IMR-90 (cell line): Measurements from ENCODE around the gene SLC4A5. TPM values are rescaled to one million over a fixed set of nuclear protein-coding genes. Genes with fewer than 3 reads are reported as not detected.

Source experiments
- ATAC-seq: fragments of 200-7000 bp; cut with Tn5 transposase; 2 replicates; pipeline ENCODE4 v1.9.1; 2020; ENCODE audit warnings: low read depth, mild to moderate bottlenecking, moderate library complexity
- BruUV-seq: library from RNA; stranded (reverse); fragments of 400-500 nt; replicated peaks from 2 replicates; lab custom pipeline; 2021; lab: Mats Ljungman, UMichigan
- CTCF ChIA-PET: fragments of 300-600 bp; formaldehyde crosslinking; extraction: SDS; loops from one replicate; lab custom pipeline; 2021; ENCODE audit warnings: antibody characterized with exemption; lab: Yijun Ruan, JAX
- POLR2A ChIA-PET: fragments of 300-600 bp; sonication (Branson Sonifier 250); formaldehyde crosslinking; loops from one replicate; lab custom pipeline; 2022; ENCODE audit warnings: antibody characterized with exemption; ENCODE audit not compliant: unreplicated experiment; lab: Charles Lee
- DNase-seq: peaks from one replicate; pipeline ENCODE4 v3.0.0; 2013
- H2AFZ ChIP-seq: replicated peaks from 2 replicates; pipeline ENCODE3; 2013; ENCODE audit warnings: low read length, mild to moderate bottlenecking; ENCODE audit not compliant: poor library complexity
- H2AK5ac ChIP-seq: 2 replicates; pipeline ENCODE4 v1.6.1; 2013; ENCODE audit warnings: low read depth, low read length, inconsistent platforms
- H2AK9ac ChIP-seq: replicated peaks from 2 replicates; pipeline ENCODE3; 2013; ENCODE audit warnings: mild to moderate bottlenecking, low read depth, low read length, moderate library complexity; ENCODE audit not compliant: poor library complexity
- H2BK120ac ChIP-seq: 2 replicates; pipeline ENCODE4 v1.6.1; 2013; ENCODE audit warnings: low read depth, low read length, inconsistent platforms
- H2BK15ac ChIP-seq: 3 replicates; pipeline ENCODE4 v1.6.1; 2013; ENCODE audit warnings: low read depth, low read length, inconsistent platforms
- H2BK20ac ChIP-seq: 2 replicates; pipeline ENCODE4 v1.6.1; 2013; ENCODE audit warnings: low read depth, mild to moderate bottlenecking, inconsistent platforms, low read length, moderate library complexity
- H2BK5ac ChIP-seq: 2 replicates; pipeline ENCODE4 v1.6.1; 2013; ENCODE audit warnings: mild to moderate bottlenecking, low read depth, low read length, inconsistent platforms; ENCODE audit not compliant: poor library complexity, severe bottlenecking
- H3K14ac ChIP-seq: replicated peaks from 2 replicates; pipeline ENCODE4 v1.6.1; 2013; ENCODE audit warnings: low read depth, low read length, inconsistent platforms
- H3K18ac ChIP-seq: 2 replicates; pipeline ENCODE4 v1.6.1; 2013; ENCODE audit warnings: low read depth, low read length, control low read depth
- H3K23ac ChIP-seq: 2 replicates; pipeline ENCODE4 v1.6.1; 2013; ENCODE audit warnings: low read depth, low read length, inconsistent platforms
- H3K27ac ChIP-seq: 2 replicates; pipeline ENCODE4 v1.5.1; 2013; ENCODE audit warnings: mild to moderate bottlenecking, control low read depth, low read length; ENCODE audit not compliant: insufficient read depth
- H3K27me3 ChIP-seq: 2 replicates; pipeline ENCODE4 v1.6.1; 2013; ENCODE audit warnings: low read length; ENCODE audit not compliant: control insufficient read depth, insufficient read depth
- H3K36me3 ChIP-seq: 2 replicates; pipeline ENCODE4 v1.6.1; 2013; ENCODE audit warnings: low read length, mixed read lengths; ENCODE audit not compliant: control insufficient read depth, insufficient read depth
- H3K4ac ChIP-seq: 2 replicates; pipeline ENCODE4 v1.6.1; 2013; ENCODE audit warnings: low read depth, low read length, inconsistent platforms
- H3K4me1 ChIP-seq: 2 replicates; pipeline ENCODE4 v1.6.1; 2013; ENCODE audit warnings: low read length, mixed read lengths; ENCODE audit not compliant: control insufficient read depth, insufficient read depth
- H3K4me2 ChIP-seq: 2 replicates; pipeline ENCODE4 v1.6.1; 2013; ENCODE audit warnings: low read depth, mild to moderate bottlenecking, control low read depth, low read length, moderate library complexity
- H3K4me3 ChIP-seq: 2 replicates; pipeline ENCODE4 v1.5.1; 2013; ENCODE audit warnings: low read depth, mild to moderate bottlenecking, control low read depth, low read length, moderate library complexity; ENCODE audit not compliant: insufficient read depth
- H3K56ac ChIP-seq: 2 replicates; pipeline ENCODE4 v1.6.1; 2013; ENCODE audit warnings: low read length, inconsistent platforms; ENCODE audit not compliant: insufficient read depth; ENCODE audit errors: extremely low read depth
- H3K79me1 ChIP-seq, 2 experiments: 2 replicates each; pipeline ENCODE4 v1.6.1; 2013; ENCODE audit warnings: low read length in 2 of 2, inconsistent platforms in 1 of 2, low read depth in 1 of 2
- H3K9ac ChIP-seq: 2 replicates; pipeline ENCODE4 v1.6.1; 2013; ENCODE audit warnings: low read depth, low read length, control low read depth
- H3K9me1 ChIP-seq: 2 replicates; pipeline ENCODE4 v1.6.1; 2013; ENCODE audit warnings: low read length, inconsistent platforms; ENCODE audit not compliant: insufficient read depth
- H3K9me3 ChIP-seq: 2 replicates; pipeline ENCODE4 v1.6.1; 2013; ENCODE audit warnings: low read length; ENCODE audit not compliant: control insufficient read depth, insufficient read depth
- H4K20me1 ChIP-seq: 2 replicates; pipeline ENCODE4 v1.6.1; 2013; ENCODE audit warnings: low read length, inconsistent platforms; ENCODE audit not compliant: insufficient read depth
- H4K5ac ChIP-seq: 2 replicates; pipeline ENCODE4 v1.6.1; 2013; ENCODE audit warnings: mild to moderate bottlenecking, low read depth, low read length, control low read depth
- H4K8ac ChIP-seq, 2 experiments: 2 replicates each; pipeline ENCODE4 v1.6.1; 2013; ENCODE audit warnings: low read depth in 2 of 2, low read length in 2 of 2, control low read depth in 1 of 2, inconsistent platforms in 1 of 2
- H4K91ac ChIP-seq: 2 replicates; pipeline ENCODE4 v1.6.1; 2013; ENCODE audit warnings: low read depth, low read length, inconsistent platforms; ENCODE audit not compliant: insufficient read depth
- CEBPB ChIP-seq: IDR thresholded peaks from 2 replicates; pipeline ENCODE4 v1.6.1; 2012; ENCODE audit warnings: low read depth, low read length, improper control_type of control experiment
- CHD1 ChIP-seq: IDR thresholded peaks from 2 replicates; pipeline ENCODE4 v1.6.1; 2012; ENCODE audit warnings: low read depth, low read length, improper control_type of control experiment
- CTCF ChIP-seq: conservative IDR thresholded peaks from 2 replicates; pipeline ENCODE4 v1.5.1; 2012; ENCODE audit warnings: mild to moderate bottlenecking, low read depth, low read length, improper control_type of control experiment
- ELK1 ChIP-seq: fragments of 150-350 bp; IDR thresholded peaks from 2 replicates; pipeline ENCODE4 v1.6.1; 2016; ENCODE audit warnings: low read depth, mild to moderate bottlenecking, low read length, moderate library complexity, borderline replicate concordance
- FOS ChIP-seq: fragments of 150-350 bp; IDR thresholded peaks from 2 replicates; pipeline ENCODE4 v1.6.1; 2016; ENCODE audit warnings: low read depth, low read length
- MAFK ChIP-seq: IDR thresholded peaks from 2 replicates; pipeline ENCODE4 v1.6.1; 2012; ENCODE audit warnings: low read depth, low read length, improper control_type of control experiment
- MAZ ChIP-seq: IDR thresholded peaks from 2 replicates; pipeline ENCODE4 v1.6.1; 2012; ENCODE audit warnings: low read depth, mild to moderate bottlenecking, low read length, improper control_type of control experiment, moderate library complexity, borderline replicate concordance
- MXI1 ChIP-seq: IDR thresholded peaks from 2 replicates; pipeline ENCODE4 v1.6.1; 2012; ENCODE audit warnings: low read depth, mild to moderate bottlenecking, low read length, moderate library complexity, borderline replicate concordance
- NFE2L2 ChIP-seq: fragments of 150-350 bp; IDR thresholded peaks from 2 replicates; pipeline ENCODE4 v1.6.1; 2016; ENCODE audit warnings: low read depth, mild to moderate bottlenecking, low read length
- POLR2A ChIP-seq: IDR thresholded peaks from 2 replicates; pipeline ENCODE4 v1.6.1; 2012; ENCODE audit warnings: mild to moderate bottlenecking, low read depth, low read length
- RAD21 ChIP-seq: IDR thresholded peaks from 2 replicates; pipeline ENCODE4 v1.6.1; 2012; ENCODE audit warnings: low read length, improper control_type of control experiment
- RCOR1 ChIP-seq: IDR thresholded peaks from 2 replicates; pipeline ENCODE4 v1.6.1; 2012; ENCODE audit warnings: mild to moderate bottlenecking, low read length, improper control_type of control experiment; ENCODE audit not compliant: insufficient replicate concordance
- RFX5 ChIP-seq: IDR thresholded peaks from 2 replicates; pipeline ENCODE4 v1.8.0; 2012; ENCODE audit warnings: low read depth, mild to moderate bottlenecking, low read length, moderate library complexity
- SMC3 ChIP-seq: fragments of 150-350 bp; IDR thresholded peaks from 2 replicates; pipeline ENCODE4 v1.6.1; 2016; ENCODE audit warnings: low read depth, mild to moderate bottlenecking, antibody characterized with exemption, low read length, moderate library complexity
- USF2 ChIP-seq: fragments of 150-350 bp; IDR thresholded peaks from 2 replicates; pipeline ENCODE4 v1.6.1; 2017; ENCODE audit warnings: mild to moderate bottlenecking, antibody characterized with exemption, low read length, low read depth
- whole genome bisulfite sequencing, 2 experiments: methylation state at CpG; one replicate each; pipeline versions ENCODE4 v1.1.5 to v1.1.7; 2013; ENCODE audit warnings: missing lambda C conversion rate in 2 of 2; ENCODE audit not compliant: insufficient read length in 1 of 2; ENCODE audit errors: extremely low coverage in 2 of 2; 5-methylcytosine and 5-hydroxymethylcytosine counted together
- dilution Hi-C: fragments of 300-500 bp; cut with HindIII; formaldehyde crosslinking; loops from one replicate; pipeline ENCODE4 v1.14.3; 2018; ENCODE audit warnings: low sequenced_read_pairs; ENCODE audit not compliant: unreplicated experiment
- in situ Hi-C: fragments of 300-500 bp; cut with MboI; formaldehyde crosslinking; loops from 3 replicates; pipeline ENCODE4 v1.14.3; 2019; ENCODE audit warnings: low sequenced_read_pairs, inconsistent platforms, mixed read lengths
- intact Hi-C: fragments of 100-400 bp; cut with micrococcal nuclease; formaldehyde crosslinking; loops from 2 replicates; pipeline ENCODE4 v1.10.0; 2022
- polyA plus RNA-seq, 3 experiments: library from polyadenylated mRNA; depleted of rRNA; stranded (reverse); fragments of >200 nt; gene quantifications; 2 replicates each; pipeline ENCODE4 v1.2.3, GENCODE V29; 2012; ENCODE audit warnings: low replicate concordance in 1 of 3
- total RNA-seq: library from RNA; depleted of rRNA; stranded (reverse); fragments of >200 nt; gene quantifications from 2 replicates; pipeline ENCODE4 v1.2.3, GENCODE V29; 2012

The SLC4A5 gene
- total and polyA plus RNA-seq, 2 of the 4 experiments (the other 2 are of a cell fraction): 0.18 to 0.22 TPM

- TF ChIP-seq USF2: no peak
- TF ChIP-seq MAFK: no peak
- TF ChIP-seq ELK1: no peak
- no peak for TF ChIP-seq RCOR1
- no peak for TF ChIP-seq CTCF
- no peak for TF ChIP-seq SMC3
- TF ChIP-seq CEBPB: no peak
- no peak for TF ChIP-seq CHD1
- TF ChIP-seq RFX5: no peak
- no peak for TF ChIP-seq MAZ
- TF ChIP-seq MXI1: no peak
- no peak for TF ChIP-seq RAD21
- no peak for TF ChIP-seq NFE2L2
- TF ChIP-seq POLR2A: no peak
- no peak for TF ChIP-seq FOS
- Histone ChIP-seq H2BK120ac (no peak overlapping the region), H3K9me1 (peaks cover 4% of the 10 kb centered on the region; the same call in 1 of the 2 replicates), H2AFZ (no peak overlapping the region), H2BK15ac (no peak overlapping the region), H3K4me2 (no peak overlapping the region), H2AK5ac (no peak overlapping the region), H4K5ac (no peak overlapping the region), H4K91ac (no peak overlapping the region), H3K79me1 (no peaks in the 10 kb centered on the region), H3K18ac (no peak overlapping the region), H3K4me1 (no peaks in the 10 kb centered on the region), H3K4ac (no peak overlapping the region), H3K9ac (no peak overlapping the region), H3K27ac (no peak overlapping the region), H3K36me3 (no peaks in the 10 kb centered on the region), H4K20me1 (no peaks in the 10 kb centered on the region), H3K9me3 (no peaks in the 10 kb centered on the region), H3K14ac (no peak overlapping the region), H3K4me3 (no peak overlapping the region), H3K27me3 (peaks cover 18% of the 10 kb centered on the region), H3K56ac (no peak overlapping the region), H2AK9ac (no peak overlapping the region), H2BK5ac (no peak overlapping the region), H2BK20ac (no peak overlapping the region), H3K23ac (no peak overlapping the region), H4K8ac (no peak overlapping the region)
- no TSS peak for BruUV-seq
- CTCF ChIA-PET: interaction anchor here (4.3 kb wide), 1 partner anchor 7 kb away, joined by 34 read pairs; no protein-coding TSS in a partner anchor
- WGBS, 2 experiments: no CpG with 5 or more reads among the region's 5 CpGs
- POLR2A ChIA-PET: no interaction called here
- intact Hi-C loops (no loop called here), in situ Hi-C loops (loop anchor here (25.0 kb wide), 1 partner anchor 515 kb away; no protein-coding TSS in a partner anchor), dilution Hi-C loops (no loop called here)
- DNase-seq: no peak
- no peak for ATAC-seq
Observed at GRCh38 chr2:74327199-74327598, 16.0 kb downstream of the SLC4A5 start.
